HG02763 (cell line): ENCODE data around the gene TRPT1.

ENCODE experiments used
- ATAC-seq: cut with Tn5 transposase; IDR thresholded peaks from one replicate; pipeline ENCODE4 v1.9.1; 2021; ENCODE audit warnings: mild to moderate bottlenecking, moderate library complexity; ENCODE audit not compliant: unreplicated experiment

TRPT1 gene

DNA sequence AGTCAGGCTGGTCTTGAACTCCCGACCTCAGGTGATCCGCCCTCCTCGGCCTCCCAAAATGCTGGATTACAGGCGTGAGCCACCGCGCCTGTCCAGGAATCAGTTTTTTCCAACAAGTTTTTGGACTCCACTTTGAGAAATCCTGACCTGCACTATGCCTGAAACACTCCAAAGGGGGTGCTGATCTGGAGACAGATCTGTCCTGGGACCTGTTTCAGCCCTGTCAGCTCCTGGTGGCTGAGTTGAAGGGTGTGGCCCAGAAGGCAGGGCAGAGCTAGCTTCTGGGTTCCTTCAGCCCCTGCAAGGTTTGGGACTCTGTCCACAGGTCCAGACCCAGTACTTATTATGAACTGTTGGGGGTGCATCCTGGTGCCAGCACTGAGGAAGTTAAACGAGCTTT, 5.6 kb upstream of the TRPT1 start:
- no peak for ATAC-seq

DNA sequence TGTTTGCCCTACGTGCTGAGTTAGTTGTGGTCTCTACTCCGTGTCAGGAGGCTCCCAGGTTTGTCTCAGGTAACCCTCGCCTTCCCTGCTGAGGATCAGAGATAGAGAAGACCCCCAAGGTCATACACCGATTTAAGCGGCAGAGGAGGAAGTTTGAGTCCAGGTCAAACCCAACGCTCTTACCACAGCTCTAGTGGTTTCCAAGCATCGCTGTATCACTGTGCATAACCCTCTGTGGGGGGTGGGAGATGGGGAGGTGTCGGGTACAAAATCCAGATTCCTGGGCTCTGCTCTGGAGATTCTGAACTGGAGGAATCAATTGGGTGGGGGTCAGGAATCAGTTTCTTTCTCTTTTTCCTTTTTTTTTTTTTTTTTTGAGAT, 5.0 kb upstream of the TRPT1 start:
- ATAC-seq, result no peak

DNA sequence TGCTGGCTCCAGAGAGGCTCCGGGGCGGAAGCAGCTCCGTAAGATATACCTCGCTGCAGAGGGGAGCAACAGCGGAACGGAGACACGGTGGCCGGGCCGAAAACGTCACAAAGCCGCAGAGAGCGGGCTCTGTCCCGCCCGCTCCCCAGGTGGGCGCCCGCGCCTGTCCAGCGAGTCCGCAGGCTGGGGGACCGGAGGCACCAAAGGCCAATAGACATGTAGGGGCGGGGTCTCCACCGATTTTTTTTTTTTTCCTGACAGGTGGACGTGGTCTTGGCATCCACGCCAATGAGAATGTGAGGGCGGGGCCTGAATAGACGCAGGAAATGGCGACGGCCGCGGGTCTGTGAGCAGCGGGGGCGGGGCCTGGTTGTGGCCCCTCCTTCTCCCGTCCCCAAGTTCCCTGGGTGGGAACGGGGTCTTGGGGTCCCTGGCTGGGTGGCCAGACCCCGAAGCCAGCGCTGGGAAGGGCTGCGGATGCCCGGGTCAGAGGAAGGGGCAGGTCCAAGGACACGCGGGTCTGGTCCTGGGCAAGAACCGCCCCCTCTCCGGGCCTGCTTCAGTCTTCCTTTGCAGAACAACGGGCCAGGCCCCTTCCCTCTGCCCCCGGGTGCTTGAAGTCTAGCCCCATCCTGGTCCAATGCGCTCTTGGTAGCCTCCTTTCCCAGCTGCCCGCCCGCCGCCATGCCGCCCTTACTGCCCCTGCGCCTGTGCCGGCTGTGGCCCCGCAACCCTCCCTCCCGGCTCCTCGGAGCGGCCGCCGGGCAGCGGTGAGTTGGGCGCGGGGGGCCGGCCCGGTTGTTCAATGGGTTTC, 4.4 kb upstream of the TRPT1 start, which contains the start of gene DNAJC4:
TSS of gene DNAJC4 (plus strand) at position 378 of the 814 bp plus-strand sequence. CDS start at position 685, 307 bp downstream.
- peak; percentile 62 for ATAC-seq

DNA sequence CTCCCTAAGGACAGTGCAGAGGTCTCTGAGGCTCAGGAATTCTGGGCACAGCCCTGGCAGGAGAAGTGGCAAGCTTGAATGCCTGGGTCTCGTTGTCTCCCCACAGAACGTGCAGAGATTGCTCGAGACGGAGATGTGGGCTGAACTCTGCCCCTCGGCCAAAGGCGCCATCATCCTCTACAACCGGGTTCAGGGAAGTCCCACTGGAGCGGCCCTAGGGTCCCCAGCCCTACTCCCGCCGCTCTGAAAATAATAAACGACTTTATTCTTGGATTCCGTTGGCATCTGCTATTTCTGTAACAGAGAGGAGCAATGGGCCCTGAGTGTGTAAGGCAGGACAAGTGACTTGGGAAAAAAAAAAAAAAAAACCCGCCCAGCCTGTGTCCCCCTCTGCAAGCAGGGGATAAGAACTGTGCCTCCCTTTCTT, 3.8 kb upstream of the TRPT1 start:
- no peak for ATAC-seq

DNA sequence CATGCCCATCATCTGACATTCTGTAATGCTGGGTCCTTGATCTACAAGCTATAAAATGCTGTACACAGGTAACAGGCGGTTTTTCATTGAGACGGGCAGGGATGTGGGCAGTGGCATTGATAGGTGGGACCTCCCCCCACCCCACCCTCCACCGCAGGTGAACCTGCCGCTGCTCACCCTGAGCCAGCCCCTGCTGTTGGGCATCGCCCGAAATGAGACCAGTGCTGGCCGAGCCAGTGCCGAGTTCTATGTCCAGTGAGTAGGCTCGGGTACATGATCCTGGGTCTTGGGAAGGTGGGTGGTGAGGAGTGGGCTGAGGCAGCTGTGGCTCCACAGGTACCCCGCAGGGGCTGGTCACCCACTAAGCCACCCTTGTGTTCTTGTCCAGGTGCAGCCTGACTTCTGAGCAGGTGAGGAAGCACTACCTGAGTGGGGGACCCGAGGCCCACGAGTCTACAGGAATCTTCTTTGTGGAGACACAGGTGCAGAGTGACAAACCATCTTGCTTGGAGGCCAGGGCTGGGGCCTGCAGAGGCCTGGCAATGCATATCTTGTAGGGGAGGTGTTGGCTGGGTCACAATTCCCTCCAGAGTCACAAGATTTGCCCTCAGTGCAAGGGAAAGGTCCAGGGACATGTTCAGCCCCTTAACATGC, 3.2 kb upstream of the TRPT1 start:
- ATAC-seq, result no peak

DNA sequence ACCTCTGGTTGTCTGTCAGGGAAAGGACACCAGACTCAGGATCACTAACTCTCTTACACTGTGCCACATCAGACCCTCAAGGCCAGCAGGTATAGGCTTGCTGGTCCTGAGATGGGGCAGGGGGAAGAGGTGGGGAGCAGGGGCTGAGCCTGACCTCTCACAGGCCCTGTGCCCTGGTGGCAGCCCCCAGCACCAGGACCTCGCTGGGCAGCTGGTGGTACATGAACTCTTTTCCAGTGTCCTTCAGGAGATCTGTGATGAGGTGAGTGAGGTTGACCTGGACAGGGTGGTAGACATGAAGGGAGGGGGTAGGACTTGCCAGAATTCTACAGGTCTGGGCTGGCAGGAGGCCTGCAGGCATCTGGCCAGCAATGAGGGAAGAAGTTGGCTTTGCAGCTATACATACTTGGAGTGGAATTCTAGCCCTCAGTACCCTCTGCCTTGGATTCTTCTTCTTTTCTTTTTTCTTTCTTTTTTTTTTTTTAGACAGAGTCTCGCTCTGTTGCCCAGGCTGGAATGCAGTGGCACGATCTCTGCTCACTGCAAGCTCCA, 1.5 kb upstream of the TRPT1 start:
- ATAC-seq, result no peak

DNA sequence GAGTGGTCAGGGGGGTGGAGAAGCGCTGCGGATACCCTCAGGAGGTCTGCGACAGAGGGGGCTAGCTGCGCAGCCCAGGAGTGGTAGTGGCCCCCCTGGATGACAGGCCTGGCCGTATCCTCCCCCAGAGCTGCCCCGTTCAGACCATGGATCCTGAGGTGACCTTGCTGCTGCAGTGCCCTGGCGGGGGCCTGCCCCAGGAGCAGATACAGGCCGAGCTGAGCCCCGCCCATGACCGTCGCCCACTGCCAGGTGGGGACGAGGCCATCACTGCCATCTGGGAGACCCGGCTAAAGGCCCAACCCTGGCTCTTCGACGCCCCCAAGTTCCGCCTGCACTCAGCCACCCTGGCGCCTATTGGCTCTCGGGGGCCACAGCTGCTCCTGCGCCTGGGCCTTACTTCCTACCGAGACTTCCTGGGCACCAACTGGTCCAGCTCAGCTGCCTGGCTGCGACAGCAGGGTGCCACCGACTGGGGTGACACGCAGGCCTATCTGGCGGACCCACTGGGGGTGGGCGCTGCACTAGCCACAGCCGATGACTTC, 593 bp upstream of the TRPT1 start:
- ATAC-seq, result no peak

DNA sequence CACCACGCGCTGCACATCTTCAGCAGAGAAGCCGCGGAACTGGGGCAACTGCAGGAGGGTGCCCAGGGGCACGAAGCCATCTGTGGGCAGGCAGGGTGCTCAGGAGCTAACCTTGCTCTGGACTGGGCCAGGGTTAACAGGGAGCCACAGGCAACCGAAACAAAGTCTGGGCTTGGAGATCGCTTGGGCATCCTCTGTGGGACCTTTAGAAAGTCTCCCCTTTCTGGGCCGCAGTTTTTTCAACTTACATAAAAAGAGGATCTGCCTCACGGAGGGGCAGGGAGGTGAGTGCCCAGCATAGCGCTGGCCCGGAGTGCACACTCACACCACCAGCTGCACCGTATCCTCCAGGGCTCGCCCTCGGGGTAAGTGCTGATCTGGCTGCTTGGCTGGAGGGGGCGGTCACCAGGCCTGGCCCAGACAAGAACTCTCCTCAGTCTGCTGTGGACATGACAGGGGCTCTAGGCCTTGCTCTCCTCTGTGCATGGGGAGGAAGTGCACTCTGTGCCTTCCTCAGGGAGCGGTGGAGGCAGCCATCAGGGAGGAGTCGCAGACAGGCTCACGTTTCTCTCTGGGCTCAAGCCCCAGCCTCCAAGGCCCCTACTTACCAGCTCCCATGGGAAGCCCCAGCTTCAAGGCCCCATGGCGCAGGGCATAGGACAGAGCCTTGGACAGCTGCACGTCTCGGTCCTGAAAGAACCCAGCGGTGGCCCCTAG, 937 bp downstream of the TRPT1 start:
- ATAC-seq, result no peak

DNA sequence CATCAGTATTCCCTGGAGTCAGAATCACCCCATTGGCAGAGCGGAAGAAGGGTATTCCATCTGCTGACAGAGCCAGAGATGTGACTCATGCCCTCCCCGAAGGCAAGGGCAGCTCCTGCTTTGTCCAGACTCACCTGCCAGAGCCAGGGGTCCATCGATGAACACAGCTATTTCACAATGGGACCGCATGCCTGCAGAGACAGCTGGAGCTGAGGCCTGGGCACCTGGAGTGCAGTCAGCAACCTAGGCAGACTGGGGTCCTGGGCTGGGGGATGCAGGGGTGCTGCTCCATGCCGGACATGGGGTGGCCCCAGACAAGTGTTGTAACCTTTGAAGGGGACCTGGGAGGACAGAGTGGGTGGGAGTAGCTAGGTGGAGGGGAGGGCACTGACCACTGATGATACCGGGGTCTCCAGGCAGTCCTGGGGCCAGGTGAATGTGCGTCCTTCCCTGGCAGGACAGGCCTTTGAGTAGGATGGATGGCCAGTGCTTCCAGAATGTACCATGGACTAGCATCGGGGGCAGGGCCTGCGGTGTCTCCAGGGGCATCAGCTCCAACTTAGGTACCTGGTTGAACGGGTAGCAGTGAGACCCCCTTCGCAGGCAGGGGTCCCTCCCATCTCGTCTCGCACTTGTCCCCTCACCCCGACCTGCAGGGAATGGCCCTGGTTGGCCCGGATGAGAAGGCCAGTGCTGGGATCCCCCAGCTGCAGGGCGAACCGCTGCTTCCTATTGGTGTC, 1.7 kb downstream of the TRPT1 start:
- ATAC-seq, result no peak

DNA sequence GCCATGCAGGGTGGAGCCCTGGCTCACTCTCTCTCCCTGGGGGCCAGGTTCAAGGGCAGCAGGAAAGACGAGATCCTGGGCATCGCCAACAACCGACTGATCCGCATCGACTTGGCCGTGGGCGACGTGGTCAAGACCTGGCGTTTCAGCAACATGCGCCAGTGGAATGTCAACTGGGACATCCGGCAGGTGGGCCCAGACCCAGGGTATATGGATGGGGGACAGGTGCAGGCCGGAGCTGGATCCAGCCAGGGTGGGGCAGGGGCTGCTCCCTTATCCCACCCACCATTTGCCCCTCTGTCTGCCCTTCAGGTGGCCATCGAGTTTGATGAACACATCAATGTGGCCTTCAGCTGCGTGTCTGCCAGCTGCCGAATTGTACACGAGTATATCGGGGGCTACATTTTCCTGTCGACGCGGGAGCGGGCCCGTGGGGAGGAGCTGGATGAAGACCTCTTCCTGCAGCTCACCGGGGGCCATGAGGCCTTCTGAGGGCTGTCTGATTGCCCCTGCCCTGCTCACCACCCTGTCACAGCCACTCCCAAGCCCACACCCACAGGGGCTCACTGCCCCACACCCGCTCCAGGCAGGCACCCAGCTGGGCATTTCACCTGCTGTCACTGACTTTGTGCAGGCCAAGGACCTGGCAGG, 2.9 kb downstream of the TRPT1 start:
- ATAC-seq, result no peak

DNA sequence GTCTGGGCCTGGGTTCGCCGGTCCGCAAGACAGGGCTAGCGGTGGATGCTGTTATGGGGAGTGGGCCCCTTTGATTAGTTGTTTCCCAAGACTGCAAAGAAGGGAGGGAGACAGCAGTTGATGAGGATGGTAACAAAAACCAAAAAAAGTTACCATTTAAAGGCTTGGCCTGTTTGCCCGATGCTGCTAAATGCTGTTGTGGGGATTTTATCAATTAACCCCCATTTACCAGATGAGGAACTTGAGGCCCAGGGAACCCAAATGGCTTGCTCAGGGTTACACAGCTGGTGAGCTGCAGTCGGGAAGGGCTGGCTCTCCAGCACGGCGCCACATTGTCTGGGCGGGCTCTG, 3.4 kb downstream of the TRPT1 start:
- no peak for ATAC-seq

DNA sequence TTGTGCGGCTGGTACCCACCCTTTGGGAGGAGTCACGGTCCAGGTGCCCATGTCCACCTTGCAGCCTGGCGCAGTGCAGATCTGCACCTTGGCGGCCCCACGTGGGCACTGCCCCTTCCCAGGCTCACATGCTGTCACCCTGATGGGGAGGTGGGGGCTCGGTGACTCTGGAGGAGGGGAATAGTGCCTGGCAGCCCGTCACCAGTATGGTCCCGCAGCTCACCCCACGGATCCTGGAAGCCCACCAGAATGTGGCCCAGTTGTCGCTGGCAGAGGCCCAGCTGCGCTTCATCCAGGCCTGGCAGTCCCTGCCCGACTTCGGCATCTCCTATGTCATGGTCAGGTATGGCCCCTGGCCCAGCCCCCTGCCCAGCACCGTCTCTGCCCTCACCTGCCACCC, 5.2 kb downstream of the TRPT1 start:
- ATAC-seq, result no peak

DNA sequence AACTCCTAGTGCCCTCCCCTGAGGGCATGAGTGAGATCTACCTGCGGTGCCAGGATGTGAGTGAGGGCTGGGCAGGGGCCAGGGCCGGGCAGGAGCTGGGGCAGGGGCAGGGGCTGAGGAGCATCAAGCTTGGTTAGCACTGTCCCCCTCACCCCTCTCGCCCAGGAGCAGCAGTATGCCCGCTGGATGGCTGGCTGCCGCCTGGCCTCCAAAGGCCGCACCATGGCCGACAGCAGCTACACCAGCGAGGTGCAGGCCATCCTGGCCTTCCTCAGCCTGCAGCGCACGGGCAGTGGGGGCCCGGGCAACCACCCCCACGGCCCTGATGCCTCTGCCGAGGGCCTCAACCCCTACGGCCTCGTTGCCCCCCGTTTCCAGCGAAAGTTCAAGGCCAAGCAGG, 5.7 kb downstream of the TRPT1 start:
- ATAC-seq, result no peak

DNA sequence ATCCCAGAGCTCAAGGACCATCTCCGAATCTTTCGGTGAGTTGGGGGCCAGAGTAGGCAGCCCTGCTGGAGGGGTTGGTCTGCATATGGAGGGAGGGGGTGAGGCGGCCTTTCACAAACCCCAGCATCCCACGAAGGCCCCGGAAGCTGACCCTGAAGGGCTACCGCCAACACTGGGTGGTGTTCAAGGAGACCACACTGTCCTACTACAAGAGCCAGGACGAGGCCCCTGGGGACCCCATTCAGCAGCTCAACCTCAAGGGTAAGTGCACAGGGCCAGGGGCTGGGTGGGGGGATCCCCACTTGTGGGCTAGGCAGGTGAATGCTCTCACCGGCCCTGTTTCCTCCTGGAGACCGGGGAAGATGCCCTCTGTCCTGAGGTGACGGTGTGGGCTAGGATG, 6.2 kb downstream of the TRPT1 start:
- no peak for ATAC-seq

DNA sequence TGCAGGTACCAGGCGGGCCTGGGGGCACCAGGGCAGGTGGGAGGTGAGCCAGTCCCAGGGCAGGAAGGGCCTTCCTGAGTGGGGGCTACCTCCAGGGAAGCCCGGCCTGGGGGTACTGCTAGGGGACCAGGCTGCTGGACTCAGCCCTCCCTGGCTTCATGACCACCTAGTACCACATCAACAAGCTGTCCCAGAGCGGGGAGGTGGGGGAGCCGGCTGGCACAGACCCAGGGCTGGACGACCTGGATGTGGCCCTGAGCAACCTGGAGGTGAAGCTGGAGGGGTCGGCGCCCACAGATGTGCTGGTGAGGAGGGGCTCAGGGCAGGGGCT, 6.7 kb downstream of the TRPT1 start:
- no peak for ATAC-seq

DNA sequence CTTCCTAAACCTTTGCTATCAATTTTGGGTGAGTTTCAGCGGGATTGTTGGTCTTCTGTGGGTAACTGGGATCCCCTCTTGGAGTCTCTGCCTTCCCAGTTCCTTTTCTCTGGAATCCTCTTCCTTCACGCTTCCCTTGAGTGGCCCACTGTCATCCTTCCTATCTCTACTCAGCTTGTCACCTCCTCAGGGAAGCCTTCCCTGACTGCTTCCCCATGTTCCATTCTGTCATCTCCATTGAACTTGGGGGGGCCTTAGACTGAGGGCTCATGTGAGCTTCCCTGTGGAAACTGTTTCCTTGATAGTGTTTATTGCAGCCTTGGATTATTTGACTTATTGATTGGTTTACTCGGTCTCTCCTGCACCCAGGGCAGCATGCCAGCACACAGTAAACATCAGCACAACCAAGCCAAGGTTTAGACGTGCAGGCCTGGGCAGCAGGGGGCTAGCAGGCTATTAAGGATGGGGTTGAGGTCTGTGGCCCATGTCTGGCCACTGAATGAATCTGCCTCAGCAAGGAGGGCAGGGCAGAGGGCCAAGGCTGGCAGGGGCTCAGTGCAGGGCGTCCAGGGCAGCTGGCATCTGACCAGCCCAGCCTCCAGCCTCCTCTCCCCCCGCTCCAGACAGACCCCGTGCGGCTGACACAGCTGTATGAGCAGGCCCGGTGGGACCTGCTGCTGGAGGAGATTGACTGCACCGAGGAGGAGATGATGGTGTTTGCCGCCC, 7.2 kb downstream of the TRPT1 start:
- ATAC-seq, result no peak

DNA sequence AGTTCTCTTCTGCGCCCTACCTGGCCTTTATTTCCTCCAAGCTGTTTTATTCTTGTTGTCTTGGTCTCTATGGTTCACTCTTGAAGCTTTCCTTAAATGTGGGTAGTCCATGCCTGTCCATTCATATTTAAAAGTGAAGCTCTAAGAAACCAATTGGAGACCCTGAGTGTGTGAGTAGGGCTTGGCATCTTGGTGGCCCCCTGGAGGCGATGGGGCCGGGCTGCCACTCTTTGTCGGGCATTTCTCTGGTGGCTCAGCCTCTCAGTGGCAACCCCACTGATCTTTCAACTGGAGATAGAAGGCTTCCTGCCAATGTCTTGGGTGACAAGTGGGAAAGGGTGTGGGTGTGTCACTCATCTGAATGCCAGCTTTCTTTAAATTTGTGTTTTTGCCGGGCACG, 9.1 kb downstream of the TRPT1 start:
- no peak for ATAC-seq

DNA sequence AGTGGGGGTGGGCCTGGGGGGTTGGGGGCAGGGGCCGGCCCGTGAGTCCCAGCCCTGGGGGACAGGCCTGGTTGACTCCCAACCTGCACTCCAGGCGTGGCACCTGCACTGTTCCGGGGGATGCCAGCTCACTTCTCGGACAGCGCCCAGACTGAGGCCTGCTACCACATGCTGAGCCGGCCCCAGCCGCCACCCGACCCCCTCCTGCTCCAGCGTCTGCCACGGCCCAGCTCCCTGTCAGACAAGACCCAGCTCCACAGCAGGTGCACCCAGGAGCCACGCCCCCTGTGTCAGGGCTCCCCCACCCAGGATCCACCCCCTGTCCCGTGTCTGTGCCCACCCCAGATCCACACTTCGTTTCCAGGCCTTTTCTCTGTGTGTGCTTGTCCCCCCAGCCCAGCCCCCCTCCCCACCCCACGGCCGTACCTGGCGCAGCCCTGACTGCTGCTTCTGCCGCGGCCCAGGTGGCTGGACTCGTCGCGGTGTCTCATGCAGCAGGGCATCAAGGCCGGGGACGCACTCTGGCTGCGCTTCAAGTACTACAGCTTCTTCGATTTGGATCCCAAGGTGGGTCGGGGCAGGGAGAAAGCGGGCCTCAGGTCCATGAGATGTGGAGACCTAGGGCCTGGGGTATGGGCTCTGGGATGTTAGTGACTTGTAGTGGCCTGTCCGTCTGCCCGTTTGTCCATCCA, 14.7 kb downstream of the TRPT1 start:
- ATAC-seq, result no peak
